Measurements from ENCODE around the gene MRPL23. TPM values are rescaled to one million over a fixed set of nuclear protein-coding genes. Genes with fewer than 3 reads are reported as not detected.

Gene MRPL23
- polyA plus RNA-seq, 1 donor (not counting 4 experiments of a cell fraction or from before 2014, with no cell fraction given), result 68.2 TPM

DNA sequence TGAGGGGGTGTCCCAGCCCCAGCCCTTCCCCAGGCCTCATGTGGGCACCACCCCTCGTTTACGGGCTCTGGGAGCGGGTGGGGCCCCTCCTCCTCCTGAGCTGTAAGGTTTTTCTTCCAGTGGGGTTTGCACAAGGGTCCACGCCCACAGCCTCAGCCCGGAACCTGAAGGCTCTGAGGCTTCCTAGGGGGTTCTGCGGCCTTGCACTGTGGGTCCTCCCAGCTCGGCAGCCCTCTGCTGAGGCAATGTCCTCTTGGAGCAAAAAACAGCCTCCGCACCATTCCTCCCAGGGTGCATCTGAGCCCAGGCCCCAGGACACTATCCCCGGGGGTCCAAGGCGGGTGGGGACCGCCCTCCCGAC, 36.4 kb downstream of the MRPL23 start:
- FAIRE-seq, result no peak
- Histone ChIP-seq H3K36me3 (ENCODE audit: control insufficient read depth in 2 of 2, extremely low read depth in 1 of 2, insufficient read depth in 2 of 2, low read length in 2 of 2) (no peaks in the 10 kb centered on the region), H2AFZ (ENCODE audit: control insufficient read depth, low read length) (no peak overlapping the region), H3K4me3 (ENCODE audit: control insufficient read depth in 2 of 3, extremely low read depth in 1 of 3, insufficient read depth in 2 of 3, low read depth in 1 of 3, low read length in 3 of 3) (no peak overlapping the region), H3K27ac (ENCODE audit: control insufficient read depth, insufficient read depth, low read length) (no peak overlapping the region), H3K79me2 (ENCODE audit: control insufficient read depth, insufficient read depth, low read length) (no peaks in the 10 kb centered on the region), H3K9me3 (ENCODE audit: control insufficient read depth, low read depth, low read length) (no peaks in the 10 kb centered on the region), H3K4me2 (ENCODE audit: control insufficient read depth, extremely low read depth, insufficient read depth, low read depth, low read length) (no peak overlapping the region), H3K9ac (ENCODE audit: control insufficient read depth, extremely low read depth, insufficient read depth, low read length) (no peak overlapping the region), H3K4me1 (ENCODE audit: control insufficient read depth, extremely low read depth, insufficient read depth, low read length) (no peaks in the 10 kb centered on the region), H3K27me3 (ENCODE audit: control insufficient read depth, extremely low read depth, insufficient read depth, low read length) (no peaks in the 10 kb centered on the region), H3K9me1 (ENCODE audit: control insufficient read depth, extremely low read depth, insufficient read depth, low read length) (no peaks in the 10 kb centered on the region), H4K20me1 (ENCODE audit: control insufficient read depth, extremely low read depth, insufficient read depth, low read length) (no peaks in the 10 kb centered on the region)
- dilution Hi-C loops (cut with MboI; ENCODE audit: extremely low pct_ligation_motif_present, low sequenced_read_pairs), result no loop called here
- no peak for DNase-seq (ENCODE audit: low read depth, low spot score)
- TF ChIP-seq, protein P1, sequence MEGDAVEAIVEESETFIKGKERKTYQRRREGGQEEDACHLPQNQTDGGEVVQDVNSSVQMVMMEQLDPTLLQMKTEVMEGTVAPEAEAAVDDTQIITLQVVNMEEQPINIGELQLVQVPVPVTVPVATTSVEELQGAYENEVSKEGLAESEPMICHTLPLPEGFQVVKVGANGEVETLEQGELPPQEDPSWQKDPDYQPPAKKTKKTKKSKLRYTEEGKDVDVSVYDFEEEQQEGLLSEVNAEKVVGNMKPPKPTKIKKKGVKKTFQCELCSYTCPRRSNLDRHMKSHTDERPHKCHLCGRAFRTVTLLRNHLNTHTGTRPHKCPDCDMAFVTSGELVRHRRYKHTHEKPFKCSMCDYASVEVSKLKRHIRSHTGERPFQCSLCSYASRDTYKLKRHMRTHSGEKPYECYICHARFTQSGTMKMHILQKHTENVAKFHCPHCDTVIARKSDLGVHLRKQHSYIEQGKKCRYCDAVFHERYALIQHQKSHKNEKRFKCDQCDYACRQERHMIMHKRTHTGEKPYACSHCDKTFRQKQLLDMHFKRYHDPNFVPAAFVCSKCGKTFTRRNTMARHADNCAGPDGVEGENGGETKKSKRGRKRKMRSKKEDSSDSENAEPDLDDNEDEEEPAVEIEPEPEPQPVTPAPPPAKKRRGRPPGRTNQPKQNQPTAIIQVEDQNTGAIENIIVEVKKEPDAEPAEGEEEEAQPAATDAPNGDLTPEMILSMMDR (optimal IDR thresholded peaks at IDR 0.05 in 1 of 3, IDR thresholded peaks at IDR 0.05 in 1 of 3, conservative IDR thresholded peaks at IDR 0.05 in 1 of 3; ENCODE audit: extremely low read depth in 1 of 3, insufficient read depth in 2 of 3, low read length in 3 of 3), result no peak
- TF ChIP-seq EZH2 (IDR thresholded peaks at IDR 0.05; ENCODE audit: low read length), result no peak

DNA sequence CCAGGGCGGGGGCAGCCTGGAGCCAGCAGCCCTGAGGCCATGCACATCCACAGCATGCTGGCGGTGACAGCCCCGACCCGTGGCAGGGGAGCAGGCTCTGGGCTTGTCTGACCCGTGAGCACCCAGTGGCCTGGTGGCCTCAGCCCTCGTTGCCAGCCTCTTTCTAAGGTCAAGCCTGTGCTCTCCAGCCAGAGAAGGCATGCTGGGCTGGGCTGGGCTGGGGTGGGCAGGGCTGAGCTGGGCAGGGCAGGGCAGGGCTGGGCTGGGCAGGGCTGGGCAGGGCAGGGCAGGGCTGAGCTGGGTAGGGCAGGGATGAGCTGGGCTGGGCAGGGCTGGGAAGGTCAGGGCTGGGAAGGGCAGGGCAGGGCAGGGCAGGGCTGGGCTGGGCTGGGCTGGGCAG, 39.9 kb downstream of the MRPL23 start:
- H3K27ac ChIP-seq (ENCODE audit: control insufficient read depth, insufficient read depth, low read length), result no peak overlapping the region
- no peak overlapping the region for H3K4me2 ChIP-seq (ENCODE audit: control insufficient read depth, extremely low read depth, insufficient read depth, low read depth, low read length)
- FAIRE-seq (no peak), DNase-seq (ENCODE audit: low read depth, low spot score) (no peak)
- no peaks in the 10 kb centered on the region for H4K20me1 ChIP-seq (ENCODE audit: control insufficient read depth, extremely low read depth, insufficient read depth, low read length)
- no peak overlapping the region for H3K4me3 ChIP-seq (ENCODE audit: control insufficient read depth in 2 of 3, extremely low read depth in 1 of 3, insufficient read depth in 2 of 3, low read depth in 1 of 3, low read length in 3 of 3)
- H3K36me3 ChIP-seq (ENCODE audit: control insufficient read depth in 2 of 2, extremely low read depth in 1 of 2, insufficient read depth in 2 of 2, low read length in 2 of 2), result no peaks in the 10 kb centered on the region
- TF ChIP-seq, protein P1 (optimal IDR thresholded peaks at IDR 0.05 in 1 of 3, IDR thresholded peaks at IDR 0.05 in 1 of 3, conservative IDR thresholded peaks at IDR 0.05 in 1 of 3; ENCODE audit: extremely low read depth in 1 of 3, insufficient read depth in 2 of 3, low read length in 3 of 3), result no peak
- TF ChIP-seq EZH2 (IDR thresholded peaks at IDR 0.05; ENCODE audit: low read length), result no peak
- dilution Hi-C loops (cut with MboI; ENCODE audit: extremely low pct_ligation_motif_present, low sequenced_read_pairs), result no loop called here
- H3K79me2 ChIP-seq (ENCODE audit: control insufficient read depth, insufficient read depth, low read length), result no peaks in the 10 kb centered on the region
- no peaks in the 10 kb centered on the region for H3K9me3 ChIP-seq (ENCODE audit: control insufficient read depth, low read depth, low read length)
- H3K9me1 ChIP-seq (ENCODE audit: control insufficient read depth, extremely low read depth, insufficient read depth, low read length), result no peaks in the 10 kb centered on the region
- H3K4me1 ChIP-seq (ENCODE audit: control insufficient read depth, extremely low read depth, insufficient read depth, low read length), result no peaks in the 10 kb centered on the region
- no peak overlapping the region for H3K9ac ChIP-seq (ENCODE audit: control insufficient read depth, extremely low read depth, insufficient read depth, low read length)
- no peaks in the 10 kb centered on the region for H3K27me3 ChIP-seq (ENCODE audit: control insufficient read depth, extremely low read depth, insufficient read depth, low read length)
- H2AFZ ChIP-seq (ENCODE audit: control insufficient read depth, low read length), result no peak overlapping the region

All from keratinocyte (primary cell).